Measurements from ENCODE around the gene TTC23. TPM values are rescaled to one million over a fixed set of nuclear protein-coding genes. Genes with fewer than 3 reads are reported as not detected.

The TTC23 gene
- total RNA-seq, 1 donor from 2014 or later: 7.8 TPM

GRCh38 chr15:99098991-99099390 lies 150.4 kb downstream of the TTC23 start:
- H3K27me3 Mint-ChIP-seq (ENCODE audit: unreplicated experiment): peaks cover 4% of the 10 kb centered on the region

GRCh38 chr15:99098426-99098825 lies 151.0 kb downstream of the TTC23 start:
- H3K9me3 Mint-ChIP-seq (ENCODE audit: unreplicated experiment): no peaks in the 10 kb centered on the region

More at GRCh38 chr15:99098991-99099390, 150.4 kb downstream of the TTC23 start:
- Mint-ChIP-seq H3K27ac (ENCODE audit: unreplicated experiment) (no peak overlapping the region), H3K9me3 (ENCODE audit: unreplicated experiment) (no peaks in the 10 kb centered on the region), H3K4me3 (ENCODE audit: unreplicated experiment) (no peak overlapping the region), H3K4me1 (ENCODE audit: low read depth, unreplicated experiment) (peaks cover 4% of the 10 kb centered on the region), H3K36me3 (ENCODE audit: unreplicated experiment) (no peaks in the 10 kb centered on the region)
- no peak for DNase-seq
- TF ChIP-seq, protein P1, sequence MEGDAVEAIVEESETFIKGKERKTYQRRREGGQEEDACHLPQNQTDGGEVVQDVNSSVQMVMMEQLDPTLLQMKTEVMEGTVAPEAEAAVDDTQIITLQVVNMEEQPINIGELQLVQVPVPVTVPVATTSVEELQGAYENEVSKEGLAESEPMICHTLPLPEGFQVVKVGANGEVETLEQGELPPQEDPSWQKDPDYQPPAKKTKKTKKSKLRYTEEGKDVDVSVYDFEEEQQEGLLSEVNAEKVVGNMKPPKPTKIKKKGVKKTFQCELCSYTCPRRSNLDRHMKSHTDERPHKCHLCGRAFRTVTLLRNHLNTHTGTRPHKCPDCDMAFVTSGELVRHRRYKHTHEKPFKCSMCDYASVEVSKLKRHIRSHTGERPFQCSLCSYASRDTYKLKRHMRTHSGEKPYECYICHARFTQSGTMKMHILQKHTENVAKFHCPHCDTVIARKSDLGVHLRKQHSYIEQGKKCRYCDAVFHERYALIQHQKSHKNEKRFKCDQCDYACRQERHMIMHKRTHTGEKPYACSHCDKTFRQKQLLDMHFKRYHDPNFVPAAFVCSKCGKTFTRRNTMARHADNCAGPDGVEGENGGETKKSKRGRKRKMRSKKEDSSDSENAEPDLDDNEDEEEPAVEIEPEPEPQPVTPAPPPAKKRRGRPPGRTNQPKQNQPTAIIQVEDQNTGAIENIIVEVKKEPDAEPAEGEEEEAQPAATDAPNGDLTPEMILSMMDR (IDR thresholded peaks at IDR 0.05; ENCODE audit: partially characterized antibody, unreplicated experiment): no peak

GRCh38 chr15:99097441-99098410 lies 151.7 kb downstream of the TTC23 start:
- DNase-seq: no peak
- H3K4me1 Mint-ChIP-seq (ENCODE audit: low read depth, unreplicated experiment): peaks cover 3% of the 10 kb centered on the region
- no peak overlapping the region for H3K27ac Mint-ChIP-seq (ENCODE audit: unreplicated experiment)
- TF ChIP-seq, protein P1 (IDR thresholded peaks at IDR 0.05; ENCODE audit: partially characterized antibody, unreplicated experiment): no peak
- no peak overlapping the region for H3K4me3 Mint-ChIP-seq (ENCODE audit: unreplicated experiment)
- H3K9me3 Mint-ChIP-seq (ENCODE audit: unreplicated experiment): no peaks in the 10 kb centered on the region
- no peaks in the 10 kb centered on the region for H3K36me3 Mint-ChIP-seq (ENCODE audit: unreplicated experiment)
- H3K27me3 Mint-ChIP-seq (ENCODE audit: unreplicated experiment): peaks cover 4% of the 10 kb centered on the region

More at GRCh38 chr15:99098426-99098825, 151.0 kb downstream of the TTC23 start:
- H3K27me3 Mint-ChIP-seq (ENCODE audit: unreplicated experiment): peaks cover 4% of the 10 kb centered on the region
- peaks cover 3% of the 10 kb centered on the region for H3K4me1 Mint-ChIP-seq (ENCODE audit: low read depth, unreplicated experiment)
- H3K4me3 Mint-ChIP-seq (ENCODE audit: unreplicated experiment): no peak overlapping the region
- no peak overlapping the region for H3K27ac Mint-ChIP-seq (ENCODE audit: unreplicated experiment)
- TF ChIP-seq, protein P1 (IDR thresholded peaks at IDR 0.05; ENCODE audit: partially characterized antibody, unreplicated experiment): no peak
- DNase-seq: no peak
- no peaks in the 10 kb centered on the region for H3K36me3 Mint-ChIP-seq (ENCODE audit: unreplicated experiment)

GRCh38 chr15:99096894-99097426 lies 152.4 kb downstream of the TTC23 start:
- no peak for DNase-seq
- Mint-ChIP-seq H3K27me3 (ENCODE audit: unreplicated experiment) (peaks cover 4% of the 10 kb centered on the region), H3K36me3 (ENCODE audit: unreplicated experiment) (no peaks in the 10 kb centered on the region), H3K27ac (ENCODE audit: unreplicated experiment) (no peak overlapping the region), H3K4me1 (ENCODE audit: low read depth, unreplicated experiment) (no peaks in the 10 kb centered on the region), H3K4me3 (ENCODE audit: unreplicated experiment) (no peak overlapping the region), H3K9me3 (ENCODE audit: unreplicated experiment) (no peaks in the 10 kb centered on the region)
- TF ChIP-seq, protein P1 (IDR thresholded peaks at IDR 0.05; ENCODE audit: partially characterized antibody, unreplicated experiment): no peak
